NCI-H1436 (cell line): ENCODE data around the gene MFSD6.
A peak's percentile ranks its signal among the peaks of the same experiment; 100 is the strongest.
"Not testable (repeated sequence)": the region's sequence is repeated elsewhere in the genome, so short reads cannot be mapped to it uniquely, and the experiment has no call there.

Experiments used
- DNase-seq: peaks from one replicate; lab custom pipeline; 2025; lab: John Stamatoyannopoulos, UW

The MFSD6 gene

DNA sequence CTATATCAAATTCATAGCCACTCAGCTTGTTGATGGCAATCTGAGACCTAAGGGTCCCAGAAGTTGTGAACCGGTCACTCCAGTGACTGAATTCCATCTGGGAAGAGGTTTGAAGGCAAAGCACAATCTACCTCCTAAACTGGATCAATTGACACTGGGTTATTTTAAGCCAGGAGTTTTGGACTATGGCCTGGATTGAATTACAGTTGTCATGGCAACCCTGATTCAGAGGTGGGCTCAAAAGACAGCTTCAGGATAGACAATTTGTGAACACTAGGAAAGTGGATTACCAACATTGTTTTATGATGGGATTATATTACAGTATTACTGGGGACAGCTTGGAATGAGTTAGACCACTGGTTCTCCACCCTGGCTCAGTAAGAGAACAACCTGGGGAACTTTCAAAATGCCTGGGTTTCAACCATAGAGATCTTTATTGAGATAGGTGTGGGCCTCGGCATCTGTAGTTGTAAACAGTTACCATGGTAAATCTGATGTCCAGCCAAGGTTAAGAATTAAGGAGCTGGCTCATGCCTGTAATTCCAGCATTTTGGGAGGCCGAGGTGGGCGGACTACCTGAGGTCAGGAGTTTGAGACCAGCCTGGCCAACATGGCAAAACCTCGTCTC, 58.8 kb downstream of the MFSD6 start:
- DNase-seq: peak; percentile 10

DNA sequence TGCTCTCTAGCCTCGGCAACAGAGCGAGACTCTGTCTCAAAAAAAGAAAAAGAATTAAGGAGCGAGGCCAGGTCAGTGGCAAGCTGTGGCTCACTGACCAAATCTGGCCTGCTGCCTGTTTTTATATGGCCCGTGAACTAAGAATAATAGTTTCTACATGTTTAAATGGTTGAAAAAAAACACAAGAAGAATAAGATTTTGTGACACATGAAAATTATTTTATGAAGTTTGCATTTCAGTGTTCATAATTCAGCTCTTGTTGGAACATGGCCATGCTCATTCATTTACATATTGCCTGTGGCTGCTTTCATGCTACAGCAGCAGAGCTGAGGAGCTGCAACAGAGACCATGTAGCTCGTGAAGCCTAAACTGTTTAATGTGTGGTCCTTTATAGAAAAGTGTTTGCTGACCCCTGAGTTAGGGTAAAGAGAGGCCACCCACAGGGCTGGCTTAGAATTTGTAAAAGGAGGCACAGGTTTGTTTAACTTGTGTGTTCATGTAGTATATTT, 59.5 kb downstream of the MFSD6 start:
- no peak for DNase-seq

DNA sequence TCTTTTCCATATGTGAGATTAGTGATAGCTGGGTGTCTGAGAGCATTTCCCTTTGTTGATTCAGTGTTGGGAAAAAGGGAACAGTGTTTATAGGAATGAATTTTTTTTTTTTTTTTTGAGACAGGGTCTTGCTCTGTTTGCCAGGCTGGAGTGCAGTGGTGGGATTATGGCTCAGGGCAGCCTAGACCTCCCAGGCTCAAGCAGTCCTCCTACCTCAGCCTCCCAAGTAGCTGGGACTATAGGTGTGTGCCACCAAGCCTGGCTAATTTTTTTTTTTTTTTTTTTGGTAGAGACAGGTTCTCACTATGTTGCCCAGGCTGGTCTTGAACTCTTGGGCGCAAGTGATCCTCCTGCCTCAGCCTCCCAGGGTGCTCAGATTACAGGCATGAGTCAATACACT, 60.2 kb downstream of the MFSD6 start:
- DNase-seq: not testable (repeated sequence)

DNA sequence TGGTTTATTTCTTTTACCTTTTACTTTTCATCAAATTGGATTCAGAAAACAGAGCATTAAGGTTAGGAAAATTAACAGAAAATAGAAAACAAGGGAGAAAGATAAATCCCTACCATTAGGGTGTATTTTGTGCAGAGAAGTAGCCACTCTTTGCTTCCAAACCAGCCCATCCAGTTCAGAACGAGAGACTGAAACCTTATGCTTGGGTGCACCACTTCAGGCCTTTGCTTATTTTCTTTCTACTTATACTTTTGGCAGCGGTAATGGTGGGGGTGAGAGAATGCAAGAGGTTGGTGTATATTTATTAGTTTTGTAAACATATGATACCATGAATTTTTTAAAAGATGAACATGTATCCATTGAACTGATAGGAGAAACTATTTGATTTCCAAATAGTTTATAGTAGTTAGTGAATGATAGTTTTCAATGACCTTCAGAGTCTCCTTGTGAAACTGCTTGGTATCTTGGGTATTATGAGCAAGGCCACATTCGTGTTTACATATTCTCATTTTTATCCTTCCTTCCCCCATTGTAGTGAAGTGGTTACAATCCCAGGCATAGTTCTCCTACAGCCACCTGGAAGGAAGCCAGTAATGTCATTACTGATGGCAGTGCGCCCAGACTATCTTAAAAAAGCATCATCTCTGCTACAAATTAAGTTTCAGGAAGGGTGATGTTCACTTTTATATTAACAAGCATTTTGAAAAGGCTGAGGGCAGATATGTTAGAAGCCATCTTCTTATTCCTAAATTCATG, 60.8 kb downstream of the MFSD6 start:
- peak; percentile 94 for DNase-seq

DNA sequence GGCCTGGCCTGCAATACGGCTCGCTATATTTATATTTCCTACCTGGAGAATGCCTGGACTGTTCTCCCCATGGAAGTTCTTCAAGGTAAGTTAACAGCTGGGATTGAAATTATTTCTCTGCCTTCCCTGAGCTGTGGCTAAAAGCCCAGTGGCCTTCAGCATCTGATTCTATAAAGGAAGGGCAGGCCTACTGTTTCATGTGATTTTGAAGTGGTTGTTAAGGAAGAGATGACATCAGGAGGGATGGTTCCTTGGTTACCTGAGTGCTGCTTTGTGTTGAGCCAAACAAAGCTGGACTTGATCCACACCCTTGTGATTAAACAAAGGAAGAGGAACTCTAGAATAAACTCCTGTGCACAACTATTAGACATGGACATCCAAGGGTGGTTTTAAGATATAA, 61.6 kb downstream of the MFSD6 start:
- peak; percentile 93 for DNase-seq

DNA sequence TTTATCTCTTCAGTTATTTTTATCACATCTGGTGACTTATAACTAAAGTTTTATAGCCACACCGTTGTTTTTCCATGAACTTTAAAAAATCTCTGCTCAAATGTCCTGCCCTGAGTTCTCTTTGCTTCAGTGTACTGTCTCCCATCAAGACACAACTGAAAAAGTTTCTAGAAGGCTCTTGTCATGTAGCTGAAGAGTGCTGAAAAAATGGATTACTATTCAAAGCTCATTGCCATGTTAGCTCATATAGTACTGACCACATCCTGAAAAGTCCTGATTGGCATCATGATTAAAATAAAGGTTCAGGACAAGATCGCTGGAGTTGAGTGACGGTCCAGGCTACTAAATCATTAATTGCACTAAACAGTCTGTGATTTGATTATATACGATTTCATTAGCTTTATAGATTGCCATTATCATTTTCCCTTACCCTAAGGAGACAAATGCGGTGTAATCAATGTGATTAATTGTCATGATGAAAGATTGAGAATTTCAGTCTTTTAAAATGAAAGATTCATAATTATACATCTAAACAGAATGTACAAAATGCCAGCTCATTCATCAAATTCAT, 62.2 kb downstream of the MFSD6 start:
- DNase-seq: no peak

DNA sequence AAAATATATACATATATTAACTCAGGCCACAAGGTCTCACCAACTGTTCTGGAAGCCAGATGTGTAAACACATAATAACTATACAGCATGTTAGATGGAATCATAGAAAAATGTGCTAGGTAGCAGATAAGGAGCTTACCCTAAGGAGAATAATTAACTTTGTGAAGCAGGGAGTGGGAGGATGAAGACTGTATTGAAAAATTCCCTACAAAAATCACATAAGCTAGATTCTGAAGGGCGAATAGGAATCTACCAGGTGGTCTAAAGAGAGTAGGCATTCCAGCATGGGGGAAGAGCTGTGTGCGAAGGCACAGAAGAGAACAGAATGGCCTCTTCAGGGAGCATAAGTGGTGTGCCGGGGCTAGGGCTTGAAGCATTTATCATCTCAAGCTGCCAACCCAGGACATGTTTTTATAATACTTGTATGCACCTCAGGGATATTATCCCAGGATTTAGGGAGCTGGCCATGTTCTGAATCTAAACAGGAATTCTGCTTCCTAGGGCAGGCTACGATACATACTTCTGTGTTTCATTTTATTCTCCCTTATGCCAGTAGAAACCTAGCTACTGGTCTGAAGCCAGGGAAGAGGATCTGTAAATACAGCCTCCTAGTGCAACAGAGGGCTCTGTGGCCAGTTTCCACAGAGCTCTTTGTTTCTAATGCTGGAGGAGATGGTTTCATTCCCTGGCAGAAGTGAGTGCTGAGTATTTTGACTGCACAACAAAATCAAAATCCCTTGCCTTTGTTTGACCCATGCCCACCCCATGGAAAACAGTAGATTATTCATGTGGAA, 69.7 kb downstream of the MFSD6 start:
- DNase-seq: no peak

DNA sequence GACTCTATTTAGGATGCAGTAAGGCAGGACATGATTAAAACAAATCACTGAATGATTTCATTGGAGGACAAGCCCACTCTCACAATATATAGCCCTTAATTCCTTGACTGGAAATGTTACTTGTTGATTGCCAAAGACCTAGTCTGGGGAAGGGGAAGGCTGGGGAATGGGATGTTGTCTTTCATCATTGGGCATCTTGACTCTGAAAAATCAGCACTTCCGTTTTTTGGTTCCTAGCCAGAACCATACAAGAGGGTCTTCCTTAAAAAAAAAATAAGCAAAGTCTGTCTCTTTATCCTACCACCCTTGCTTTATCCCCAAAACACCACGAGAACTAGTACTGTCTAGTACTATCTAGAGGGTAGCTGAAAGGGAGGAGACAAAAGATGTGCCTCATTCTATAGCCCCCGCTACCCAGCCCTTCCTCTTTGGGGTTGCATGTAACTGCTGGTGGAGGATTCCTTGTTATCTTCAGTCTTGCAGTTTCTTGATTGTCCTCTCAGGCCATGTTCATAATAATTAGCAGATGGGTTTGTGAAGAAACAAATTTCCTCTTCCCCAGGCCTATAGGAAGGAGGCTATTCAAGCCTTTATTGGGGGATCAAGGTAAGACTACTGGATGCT, 70.5 kb downstream of the MFSD6 start:
- no peak for DNase-seq

DNA sequence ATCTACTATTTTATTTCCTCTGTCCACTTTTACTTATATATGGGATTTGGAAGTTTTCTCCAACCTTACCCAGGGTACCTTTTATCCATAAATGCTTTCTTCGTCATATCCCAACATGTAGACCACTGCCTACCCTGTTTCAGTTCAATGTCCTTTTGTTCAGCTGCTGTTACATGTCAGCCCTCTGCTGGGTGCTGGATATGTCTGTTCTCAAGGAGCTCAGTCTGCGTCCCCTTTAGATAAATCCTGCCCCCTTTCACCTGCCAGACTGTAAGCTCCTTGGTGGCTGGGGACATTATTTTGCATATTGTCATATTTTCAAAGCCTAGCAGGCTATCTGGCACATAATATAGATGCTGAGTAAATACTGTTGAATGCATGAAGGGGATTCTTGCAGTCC, 73.2 kb downstream of the MFSD6 start:
- no peak for DNase-seq

DNA sequence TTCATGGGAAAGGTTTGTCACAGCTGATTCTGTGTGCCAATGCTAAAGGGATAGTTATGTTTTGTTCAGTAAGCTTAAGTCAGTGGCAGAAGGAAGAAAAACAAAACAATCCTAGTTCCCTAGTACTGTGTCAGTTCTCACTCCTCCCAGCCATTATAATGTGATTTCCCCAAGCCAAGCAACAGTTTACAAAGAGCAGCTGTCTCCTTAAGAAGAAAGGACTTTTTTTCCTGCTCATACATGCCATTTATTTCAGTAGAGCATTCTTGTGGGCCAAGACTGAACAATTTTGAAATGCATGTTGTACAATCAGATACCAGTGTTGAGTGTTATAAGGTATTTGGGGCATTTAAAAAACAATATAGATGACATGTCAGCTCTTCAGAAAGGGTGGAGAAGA, 74.3 kb downstream of the MFSD6 start:
- DNase-seq: no peak

DNA sequence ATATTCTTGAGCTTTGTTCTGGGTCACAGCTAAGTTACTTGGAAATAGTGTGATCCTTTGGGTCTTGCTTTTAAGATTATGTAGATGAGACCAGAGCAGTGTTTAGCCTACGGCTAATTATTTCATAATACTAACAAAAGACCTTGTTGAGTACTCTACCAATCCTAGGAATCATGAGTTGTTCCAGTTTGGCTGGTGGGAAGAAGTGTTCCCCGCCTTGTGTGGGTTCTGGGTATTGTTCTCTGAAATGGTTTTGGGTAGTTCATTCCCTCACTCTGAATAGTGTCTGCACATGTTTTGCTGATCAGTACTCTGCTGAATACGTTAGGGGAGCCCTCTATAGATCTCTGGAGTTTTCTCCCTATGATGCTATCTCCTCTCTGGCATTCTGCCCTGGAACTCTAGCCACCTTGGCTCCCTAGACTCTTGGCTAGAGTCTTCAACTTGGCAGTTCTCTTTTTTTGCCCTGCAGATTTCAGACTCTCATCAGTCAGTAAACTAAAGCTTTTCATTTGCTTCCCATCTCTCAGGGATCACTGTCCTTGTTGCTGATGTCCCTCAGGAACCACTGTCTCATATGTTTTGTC, 78.0 kb downstream of the MFSD6 start:
- DNase-seq: no peak

DNA sequence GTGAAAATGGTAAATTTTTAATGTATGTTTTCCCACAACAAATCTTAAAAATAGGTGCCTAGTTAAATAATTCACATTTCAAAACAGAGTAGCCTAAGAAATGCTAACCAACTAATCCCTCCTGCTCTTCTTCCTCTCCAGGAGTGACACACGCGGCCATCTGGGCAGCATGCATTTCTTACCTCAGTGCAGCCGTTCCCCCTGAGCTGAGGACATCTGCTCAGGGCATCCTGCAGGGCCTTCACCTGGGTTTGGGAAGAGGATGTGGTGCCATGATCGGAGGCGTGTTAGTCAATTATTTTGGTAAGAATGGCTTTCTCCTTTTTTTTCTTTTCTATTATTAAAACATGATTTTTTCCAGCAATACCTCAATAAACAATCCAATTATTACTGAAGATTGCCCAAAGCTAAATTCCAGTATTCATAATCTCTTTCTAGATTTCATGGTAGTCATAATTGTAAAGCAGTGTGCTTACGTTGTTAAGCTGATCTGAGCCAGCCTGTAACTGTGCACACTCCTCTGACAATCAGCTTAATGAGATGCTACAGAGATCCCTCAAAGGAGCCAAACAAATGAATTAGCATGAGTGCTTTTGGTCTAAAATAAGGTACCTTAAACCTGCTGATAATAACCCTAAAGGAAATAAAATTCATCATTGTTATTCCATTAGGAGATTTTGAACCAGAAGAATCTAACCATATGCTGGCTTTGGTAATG, 80.5 kb downstream of the MFSD6 start:
- no peak for DNase-seq

DNA sequence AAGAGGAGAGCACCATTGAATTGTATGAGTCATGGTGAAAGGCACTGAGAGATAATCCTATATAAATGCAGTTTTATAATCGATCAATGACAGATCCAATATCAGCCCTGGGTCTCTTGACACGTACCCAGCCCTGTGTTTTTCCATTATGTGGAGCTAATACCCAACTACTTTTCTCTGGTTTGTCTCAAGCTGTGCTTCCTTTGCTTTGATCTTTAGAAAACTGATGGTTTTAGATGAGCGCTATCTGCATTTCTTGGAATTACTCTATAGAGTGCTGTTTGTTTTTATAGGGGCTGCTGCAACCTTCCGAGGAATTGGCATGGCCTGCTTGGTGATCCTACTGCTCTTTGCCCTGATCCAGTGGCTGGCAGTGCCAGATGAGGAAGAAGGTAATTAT, 81.3 kb downstream of the MFSD6 start:
- no peak for DNase-seq

DNA sequence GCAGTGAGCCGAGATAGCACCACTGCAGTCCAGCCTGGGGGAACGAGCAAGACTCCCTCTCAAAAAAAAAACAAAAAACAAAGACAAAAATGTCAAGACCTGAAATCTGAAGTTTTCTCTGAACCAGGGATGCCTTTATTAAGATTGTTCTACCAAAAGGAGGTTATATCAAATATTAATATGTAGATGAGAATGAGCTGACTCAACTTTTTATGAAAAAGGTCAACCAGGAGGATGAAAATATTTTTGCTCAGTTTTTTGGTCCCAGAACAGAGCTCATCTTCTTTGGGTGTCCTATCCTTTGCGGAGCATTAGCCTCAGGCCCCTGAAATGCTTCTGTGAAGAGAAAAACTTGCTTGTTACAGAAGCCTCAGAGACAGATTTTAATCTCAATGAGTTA, 82.3 kb downstream of the MFSD6 start:
- DNase-seq: no peak

DNA sequence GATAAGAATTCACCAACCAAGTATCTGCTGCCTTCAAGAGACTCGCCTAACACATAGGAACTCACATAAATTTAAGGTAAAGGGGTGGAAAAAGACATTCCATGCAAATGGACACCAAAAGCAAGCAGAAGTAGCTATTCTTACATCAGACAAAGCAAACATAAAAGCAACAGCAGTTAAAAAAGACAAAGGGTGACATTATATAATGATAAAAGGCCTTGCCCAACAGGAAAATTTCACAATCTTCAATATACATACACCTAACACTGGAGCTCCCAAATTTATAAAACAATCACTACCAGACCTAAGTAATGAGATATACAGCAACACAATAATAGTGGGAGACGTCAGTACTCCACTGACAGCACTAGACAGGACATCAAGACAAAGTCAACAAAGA, 84.9 kb downstream of the MFSD6 start:
- no peak for DNase-seq

DNA sequence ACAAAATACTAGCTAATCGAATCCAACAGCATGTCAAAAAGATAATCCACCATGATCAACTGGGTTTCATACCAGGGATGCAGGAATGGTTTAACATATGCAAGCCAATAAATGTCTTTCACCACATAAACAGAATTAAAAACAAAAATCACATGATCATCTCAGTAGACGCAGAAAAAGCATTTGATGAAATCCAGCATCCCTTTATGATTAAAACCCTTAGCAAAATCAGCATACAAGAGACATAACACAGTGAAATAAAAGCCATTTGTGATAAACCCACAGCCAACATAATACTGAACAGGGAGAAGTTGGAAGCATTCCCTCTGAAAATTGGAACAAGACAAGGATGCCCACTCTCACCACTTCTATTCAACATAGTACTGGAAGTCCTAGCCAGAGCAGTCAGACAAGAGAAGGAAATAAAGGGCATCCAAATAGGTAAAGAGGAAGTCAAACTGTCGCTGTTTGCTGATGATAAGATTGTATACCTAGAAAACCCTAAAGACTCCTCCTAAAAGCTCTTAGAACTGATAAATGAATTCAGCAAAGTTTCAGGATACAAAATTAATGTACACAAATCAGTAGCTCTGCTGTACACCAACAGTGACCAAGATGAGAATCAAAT, 86.6 kb downstream of the MFSD6 start:
- DNase-seq: not testable (repeated sequence)

DNA sequence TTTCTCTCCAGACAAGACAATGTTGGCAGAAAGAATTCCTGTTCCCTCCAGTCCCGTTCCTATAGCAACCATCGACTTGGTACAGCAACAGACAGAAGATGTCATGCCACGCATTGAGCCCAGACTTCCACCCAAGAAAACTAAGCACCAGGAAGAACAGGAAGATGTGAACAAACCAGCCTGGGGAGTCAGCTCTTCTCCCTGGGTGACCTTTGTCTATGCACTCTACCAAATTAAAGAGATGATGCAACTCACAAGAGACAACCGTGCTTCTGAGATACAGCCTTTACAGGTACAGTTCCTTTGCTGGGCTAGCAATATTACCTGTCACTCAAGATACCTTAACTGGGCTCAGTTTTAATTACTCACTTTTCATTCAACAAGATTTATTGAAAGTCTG, 89.3 kb downstream of the MFSD6 start:
- DNase-seq: no peak

DNA sequence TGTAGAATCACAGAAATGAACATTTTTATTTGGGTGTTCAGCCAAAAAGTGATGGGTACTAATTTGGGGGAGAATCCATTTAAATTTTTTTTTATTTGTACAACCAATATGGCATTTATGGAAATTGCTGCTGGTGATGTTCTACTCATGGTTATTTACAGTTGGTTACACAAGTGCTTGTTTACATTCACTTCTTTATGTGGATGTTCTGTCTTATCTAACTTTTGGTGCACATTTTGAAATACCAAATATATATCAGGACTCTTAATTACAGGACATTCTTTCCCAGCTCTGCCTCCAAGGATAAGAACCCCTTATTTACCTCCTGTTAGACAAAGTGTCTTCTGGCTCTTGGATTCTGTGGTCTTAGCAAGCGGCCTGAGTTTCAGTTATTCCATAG, 91.1 kb downstream of the MFSD6 start:
- no peak for DNase-seq

DNA sequence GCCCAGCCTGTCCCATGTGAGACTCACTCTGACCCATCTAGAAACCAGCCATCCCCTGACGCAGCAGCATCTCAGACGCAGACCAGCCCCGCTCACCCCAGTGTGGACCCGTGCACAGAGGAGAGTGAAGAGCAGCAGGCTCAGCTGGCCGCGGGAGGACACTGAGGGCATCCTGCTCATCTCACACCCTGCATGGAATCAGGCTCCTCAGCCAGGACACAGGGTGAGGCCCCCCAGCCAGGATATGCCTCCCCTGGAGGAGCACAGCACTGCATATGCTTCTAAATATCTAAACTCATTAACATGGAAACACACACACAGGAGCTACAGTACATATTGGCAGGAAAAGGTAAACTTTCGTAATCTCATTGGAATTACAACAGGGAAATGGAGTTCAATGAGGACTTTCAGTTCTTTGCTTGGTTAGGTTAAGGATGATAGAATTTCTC, 91.9 kb downstream of the MFSD6 start:
- no peak for DNase-seq

DNA sequence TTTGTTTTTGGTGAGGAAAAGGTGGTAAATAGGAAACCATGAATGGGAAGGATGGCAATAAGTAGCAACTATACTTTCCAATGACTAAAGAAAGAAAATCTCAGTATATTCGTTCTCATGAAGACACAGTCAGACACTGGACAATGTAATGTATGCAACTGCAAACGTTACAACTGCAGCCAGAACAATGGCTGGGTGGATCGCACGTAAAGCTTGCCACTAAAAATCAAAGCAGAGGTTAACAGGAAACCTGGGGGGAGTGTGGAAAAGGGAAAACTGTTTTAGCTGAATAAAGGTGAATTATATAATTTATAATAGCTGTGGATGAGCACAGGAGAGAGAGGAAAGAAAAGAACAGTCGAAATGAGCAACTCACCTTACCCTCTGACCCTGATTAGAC, 93.1 kb downstream of the MFSD6 start:
- no peak for DNase-seq
